HS-5 (cell line): Measurements from ENCODE around the gene DSCAML1.

Experiments used
- DNase-seq: peaks from one replicate; pipeline ENCODE4 v3.0.0-alpha.2; 2012; ENCODE audit warnings: low read depth

The DSCAML1 gene

DNA sequence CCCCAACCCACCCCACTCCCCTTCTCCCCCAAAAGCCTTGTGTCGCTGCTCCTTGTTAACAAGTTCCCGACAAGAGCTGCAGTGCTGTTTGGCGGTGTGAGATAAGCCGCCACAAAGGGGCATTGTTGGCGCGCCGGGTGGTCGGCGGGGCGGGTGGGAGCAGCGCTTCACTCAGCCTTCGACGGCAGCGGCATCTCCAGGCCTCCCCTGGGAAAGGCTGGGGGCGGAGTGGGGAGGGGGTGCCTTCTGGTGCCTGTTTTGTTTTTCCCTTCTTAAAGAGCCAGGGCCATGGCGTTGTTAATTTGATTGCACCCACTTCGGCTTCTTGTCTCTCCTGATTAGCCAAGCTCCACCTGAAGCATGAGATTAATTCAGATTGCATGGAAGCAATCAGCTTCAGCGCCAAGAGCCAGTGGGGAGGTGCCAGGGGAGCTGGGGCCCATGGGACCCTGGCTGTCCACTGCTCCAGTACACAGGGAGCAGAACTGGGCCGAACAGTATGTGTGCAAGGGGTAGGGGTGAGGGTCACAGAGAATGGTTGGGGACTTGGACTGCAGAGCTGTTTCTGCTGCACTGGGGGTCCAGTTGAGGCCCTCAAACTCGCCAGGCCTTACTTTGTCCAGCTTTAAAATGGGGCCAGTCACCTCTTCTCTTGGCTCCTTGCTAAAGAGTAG is 304.3 kb downstream of the DSCAML1 start:
- no peak for DNase-seq

GRCh38 chr11:117490911-117491310 is 306.1 kb downstream of the DSCAML1 start:
- no peak for DNase-seq

DNA sequence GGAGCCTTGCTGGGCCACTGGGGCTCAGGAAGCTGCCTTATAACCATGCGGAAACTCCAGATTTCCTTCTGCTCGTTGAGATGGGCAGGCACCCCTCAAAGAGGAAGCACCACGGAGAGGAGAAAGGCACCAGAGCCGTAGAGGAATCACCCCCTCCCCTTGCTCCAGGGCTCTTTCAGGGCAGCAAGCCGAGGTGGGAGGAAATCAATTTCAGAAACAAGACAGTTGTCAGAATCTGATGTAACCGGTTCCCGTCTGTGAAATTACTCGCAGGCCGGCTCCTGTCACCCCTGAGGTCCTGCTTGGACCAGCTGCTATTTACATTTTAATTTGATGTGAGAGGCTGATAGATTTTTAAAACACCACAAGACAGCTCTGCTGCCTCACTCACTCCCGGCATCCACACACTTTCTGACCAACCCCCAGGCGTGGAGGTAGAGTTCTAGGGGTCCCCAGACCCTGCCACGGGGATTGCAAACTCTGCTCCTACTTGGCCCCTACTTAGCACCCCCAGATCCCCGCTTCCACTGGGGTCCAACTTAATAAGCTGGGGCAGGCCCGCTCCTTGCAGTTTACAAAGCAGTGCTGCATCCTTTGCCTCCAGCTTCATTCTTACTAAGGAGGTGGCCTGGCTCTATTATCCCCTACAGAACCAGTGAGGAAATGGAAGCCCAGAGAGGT is 306.9 kb downstream of the DSCAML1 start:
- no peak for DNase-seq

GRCh38 chr11:117488996-117489952 is 307.7 kb downstream of the DSCAML1 start:
- no peak for DNase-seq

GRCh38 chr11:117486059-117486458 is 311.0 kb downstream of the DSCAML1 start:
- DNase-seq = no peak

DNA sequence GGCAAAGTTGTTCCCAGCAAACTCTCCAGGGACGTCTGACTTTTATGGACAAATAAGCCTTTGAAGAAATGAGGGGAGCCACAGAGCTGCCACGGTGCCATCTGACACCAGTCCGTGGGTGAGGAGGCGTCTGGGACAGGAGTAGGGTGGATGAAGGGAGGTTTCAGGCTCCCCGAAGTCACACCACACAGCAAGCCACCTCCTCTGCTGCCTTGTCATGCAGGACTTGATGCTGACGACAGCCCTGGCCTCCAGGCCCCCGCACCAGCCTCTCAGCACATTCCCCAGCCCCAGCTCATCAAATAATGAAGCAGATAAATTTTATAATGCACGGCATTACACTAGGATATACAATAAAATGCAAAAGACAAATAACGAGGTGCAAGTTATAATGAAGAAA is 312.9 kb downstream of the DSCAML1 start:
- DNase-seq = no peak

GRCh38 chr11:117483372-117483771 is 313.6 kb downstream of the DSCAML1 start:
- DNase-seq = no peak

- no peak for DNase-seq
Observed at GRCh38 chr11:117482881-117483280, 314.1 kb downstream of the DSCAML1 start.

GRCh38 chr11:117481885-117482284 is 315.1 kb downstream of the DSCAML1 start:
- DNase-seq = no peak

DNA sequence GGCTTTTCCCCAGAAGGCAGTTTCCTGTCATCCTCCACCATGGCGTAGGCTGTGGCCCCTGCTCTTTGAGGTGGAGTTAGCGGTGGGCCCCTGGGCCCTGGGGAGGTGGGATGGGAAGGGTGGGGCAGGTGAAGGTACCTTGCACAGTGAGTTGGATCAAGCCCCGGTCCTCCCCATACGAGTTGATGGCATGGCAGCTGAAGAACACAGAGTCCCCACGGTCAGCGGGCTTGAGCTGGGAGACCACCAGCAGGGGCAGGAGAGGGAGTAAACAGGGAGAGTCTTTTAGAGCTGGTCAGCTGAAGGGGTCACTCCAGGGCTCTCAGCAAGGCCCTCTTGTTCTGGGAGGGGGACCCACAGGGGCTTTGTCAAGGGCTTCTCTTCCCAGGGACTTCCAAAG is 316.0 kb downstream of the DSCAML1 start:
- DNase-seq = no peak

DNA sequence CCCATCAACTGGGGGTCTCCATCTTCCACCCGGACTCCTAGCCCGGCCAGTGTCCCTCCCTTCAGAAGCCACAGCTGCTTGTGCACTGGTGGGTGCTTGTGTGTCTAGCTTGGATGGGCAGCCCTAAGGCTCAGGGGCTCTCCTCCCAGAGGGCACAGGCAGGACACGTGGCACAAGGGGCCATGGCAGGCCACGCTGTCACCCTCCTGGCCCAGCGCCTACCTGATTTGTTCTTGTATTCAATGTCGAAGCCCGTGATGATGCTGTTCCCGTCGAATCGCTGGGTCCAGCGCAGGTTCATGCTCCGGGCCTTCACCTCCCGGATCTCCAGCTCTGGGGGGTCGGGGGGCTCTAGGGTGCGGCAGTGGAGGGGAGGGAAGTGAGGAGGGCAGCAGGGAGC is 316.8 kb downstream of the DSCAML1 start:
- DNase-seq = no peak

DNA sequence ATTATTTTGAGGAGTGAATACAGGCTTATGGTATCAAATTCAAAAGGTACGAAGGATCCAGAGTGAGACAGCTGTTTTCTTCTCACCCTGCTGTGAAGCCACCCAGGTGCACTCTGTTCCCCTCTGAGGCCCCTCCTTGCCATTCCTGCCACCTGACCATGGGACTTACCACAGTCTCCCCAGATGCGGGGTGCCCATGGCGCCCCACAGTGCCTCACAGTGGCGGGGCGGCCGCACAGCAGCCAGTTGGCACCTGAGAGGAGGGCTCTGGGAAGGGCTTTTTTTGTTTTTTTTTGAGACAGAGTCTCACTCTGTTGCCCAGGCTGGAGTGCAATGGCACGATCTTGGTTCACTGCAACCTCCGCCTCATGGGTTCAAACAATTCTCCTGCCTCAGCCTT is 317.6 kb downstream of the DSCAML1 start:
- no peak for DNase-seq

- no peak for DNase-seq
Observed at GRCh38 chr11:117478926-117479325, 318.1 kb downstream of the DSCAML1 start.

- no peak for DNase-seq
Observed at GRCh38 chr11:117478126-117478860, 318.7 kb downstream of the DSCAML1 start.

DNA sequence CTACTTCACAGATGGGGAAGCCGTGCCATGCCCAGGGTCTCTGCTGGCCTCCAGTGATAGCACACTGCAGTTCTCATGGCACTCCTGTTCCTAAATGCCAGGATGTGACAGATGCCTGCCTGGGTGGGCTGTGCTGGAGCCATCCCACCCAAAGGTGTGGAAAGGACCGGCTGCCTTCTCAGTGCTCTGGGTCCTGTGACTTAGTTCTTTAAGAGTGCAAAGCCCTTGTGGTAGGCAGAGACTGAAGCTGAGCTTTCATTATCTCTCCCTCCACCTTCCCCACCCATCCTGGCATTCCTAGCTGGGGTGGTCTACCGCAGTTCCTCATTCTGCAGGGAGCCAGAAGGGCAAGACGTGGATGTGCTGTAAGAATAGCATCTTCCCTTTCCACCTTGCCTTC is 319.3 kb downstream of the DSCAML1 start:
- DNase-seq = no peak

DNA sequence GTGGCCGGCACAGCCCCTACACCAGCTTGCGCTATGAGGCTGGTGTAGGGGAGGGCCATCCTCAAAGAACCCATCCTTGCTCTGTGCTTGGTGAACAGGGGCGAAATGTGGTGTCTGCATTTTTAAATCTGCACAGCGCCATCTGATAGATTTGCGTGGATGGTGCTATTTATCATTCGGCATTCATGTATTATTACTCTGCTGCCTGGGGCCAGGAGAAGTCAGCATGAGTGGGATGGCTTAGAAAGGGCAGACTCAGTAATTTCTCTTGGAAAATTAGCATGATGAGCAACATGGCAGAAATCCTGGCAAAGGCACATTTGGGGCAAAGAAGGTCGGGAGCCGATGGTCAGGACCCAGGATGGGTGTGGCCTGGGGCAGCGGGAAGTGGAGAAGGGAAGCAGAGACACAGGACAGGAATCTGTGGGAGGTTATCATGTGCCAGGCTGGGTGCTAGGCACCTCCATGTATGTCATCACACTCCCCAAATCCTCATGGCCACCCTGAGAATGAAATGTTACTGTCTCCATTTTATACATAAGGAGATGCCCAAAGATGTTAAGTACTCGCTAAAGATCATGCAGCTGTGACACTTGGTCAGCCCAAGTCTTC is 320.4 kb downstream of the DSCAML1 start:
- DNase-seq = no peak

GRCh38 chr11:117475716-117476530 is 321.1 kb downstream of the DSCAML1 start:
- DNase-seq = no peak

- no peak for DNase-seq
Observed at GRCh38 chr11:117473481-117474091, 323.4 kb downstream of the DSCAML1 start.

DNA sequence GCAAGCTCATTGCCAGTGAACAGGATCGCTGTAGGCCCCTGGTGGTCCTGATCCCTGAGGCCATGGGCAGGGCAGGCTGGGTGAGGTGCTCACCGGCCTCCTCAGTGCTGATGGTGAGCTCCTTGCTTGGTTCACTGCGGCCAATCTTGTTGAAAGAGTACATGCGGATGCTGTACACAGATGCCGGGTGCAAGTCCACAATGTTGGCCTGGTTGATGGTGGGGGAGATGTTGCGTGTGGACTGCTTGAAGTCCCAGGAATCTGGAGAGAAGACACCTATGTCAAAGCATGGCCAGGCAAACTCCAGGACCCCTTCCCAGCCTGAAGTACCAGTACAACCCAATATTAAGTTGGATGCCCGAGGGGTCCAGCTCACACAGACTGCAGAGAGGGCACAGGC is 325.2 kb downstream of the DSCAML1 start:
- DNase-seq = no peak

DNA sequence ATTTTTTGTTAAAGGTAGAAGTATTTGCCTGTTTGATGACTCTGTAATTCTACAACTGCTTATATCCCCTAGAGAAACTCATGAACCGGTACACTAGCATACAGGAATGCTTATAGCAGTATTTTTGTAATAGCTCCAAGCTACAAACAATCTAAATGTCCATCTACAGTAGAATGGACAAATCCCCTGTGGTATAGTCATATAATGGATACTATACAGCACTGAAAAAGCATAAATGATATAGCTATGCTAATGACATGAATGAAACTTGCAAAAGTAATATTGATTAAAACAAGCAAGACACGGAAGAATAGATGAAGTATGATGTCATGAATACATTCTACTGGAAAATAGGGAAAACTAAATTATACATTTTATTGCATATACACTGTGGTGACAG is 326.4 kb downstream of the DSCAML1 start:
- no peak for DNase-seq
